22Rv1 (cell line): ENCODE results near the gene INTS12.

Experiments
- CTCF ChIP-seq: fragments of 450-650 bp; IDR thresholded peaks from 2 replicates; pipeline ENCODE4 v1.5.1; 2017; ENCODE audit warnings: mild to moderate bottlenecking
- ZFX ChIP-seq: fragments of 450-650 bp; IDR thresholded peaks from 2 replicates; pipeline ENCODE4 v1.6.1; 2017; ENCODE audit warnings: antibody characterized with exemption, borderline replicate concordance

- TF ChIP-seq CTCF (no peak), ZFX (no peak)
Observed at GRCh38 chr4:105679186-105679585, 29.3 kb downstream of the INTS12 start.
